Measurements from ENCODE around the gene HIF3A.

Gene HIF3A

GRCh38 chr19:46365561-46365960 lies 68.7 kb downstream of the HIF3A start:
- Histone ChIP-seq H3K4me2 (ENCODE audit: low read depth, low read length, poor library complexity, severe bottlenecking) (no peak overlapping the region), H3F3A (ENCODE audit: low read depth) (no peaks in the 10 kb centered on the region)

GRCh38 chr19:46366620-46367292 lies 69.9 kb downstream of the HIF3A start:
- H2AFZ ChIP-seq (ENCODE audit: low read length) = no peak overlapping the region
- no peak overlapping the region for H3K9ac ChIP-seq (ENCODE audit: low read depth, low read length, poor library complexity, severe bottlenecking)
- H3F3A ChIP-seq (ENCODE audit: low read depth) = no peaks in the 10 kb centered on the region
- no peaks in the 10 kb centered on the region for H3K9me3 ChIP-seq (ENCODE audit: insufficient read depth, low read depth, low read length)
- H4K20me1 ChIP-seq (ENCODE audit: insufficient read depth, low read length, poor library complexity, severe bottlenecking) = peaks cover 36% of the 10 kb centered on the region
- peaks cover 6% of the 10 kb centered on the region for H3K4me1 ChIP-seq (ENCODE audit: insufficient read depth, low read length, poor library complexity, severe bottlenecking)
- H3K4me3 ChIP-seq (ENCODE audit: low read length, poor library complexity, severe bottlenecking) = no peak overlapping the region
- H3K4me2 ChIP-seq (ENCODE audit: low read depth, low read length, poor library complexity, severe bottlenecking) = no peak overlapping the region
- no peaks in the 10 kb centered on the region for H3K9me2 ChIP-seq (replicated peaks; ENCODE audit: low read depth, low read length)
- H3K36me3 ChIP-seq (ENCODE audit: insufficient read depth, low read length) = peaks cover 44% of the 10 kb centered on the region
- peaks cover 8% of the 10 kb centered on the region for H3K79me2 ChIP-seq (ENCODE audit: insufficient read depth, low read length)
- H3K27me3 ChIP-seq (ENCODE audit: insufficient read depth, low read length, poor library complexity, severe bottlenecking) = no peaks in the 10 kb centered on the region
- no peak for TF ChIP-seq CTCF (conservative IDR thresholded peaks at IDR 0.05; ENCODE audit: low read length)

More at GRCh38 chr19:46365561-46365960, 68.7 kb downstream of the HIF3A start:
- Histone ChIP-seq H3K4me1 (ENCODE audit: insufficient read depth, low read length, poor library complexity, severe bottlenecking) (peaks cover 9% of the 10 kb centered on the region), H4K20me1 (ENCODE audit: insufficient read depth, low read length, poor library complexity, severe bottlenecking) (peaks cover 39% of the 10 kb centered on the region), H3K79me2 (ENCODE audit: insufficient read depth, low read length) (peaks cover 12% of the 10 kb centered on the region), H3K27me3 (ENCODE audit: insufficient read depth, low read length, poor library complexity, severe bottlenecking) (no peaks in the 10 kb centered on the region), H3K4me3 (ENCODE audit: low read length, poor library complexity, severe bottlenecking) (no peak overlapping the region), H2AFZ (ENCODE audit: low read length) (no peak overlapping the region), H3K9me2 (replicated peaks; ENCODE audit: low read depth, low read length) (no peaks in the 10 kb centered on the region), H3K9ac (ENCODE audit: low read depth, low read length, poor library complexity, severe bottlenecking) (no peak overlapping the region), H3K9me3 (ENCODE audit: insufficient read depth, low read depth, low read length) (no peaks in the 10 kb centered on the region), H3K36me3 (ENCODE audit: insufficient read depth, low read length) (peaks cover 47% of the 10 kb centered on the region)
- TF ChIP-seq CTCF (conservative IDR thresholded peaks at IDR 0.05; ENCODE audit: low read length) (no peak), EZH2phosphoT487 (IDR thresholded peaks at IDR 0.05; ENCODE audit: borderline replicate concordance) (no peak)

GRCh38 chr19:46367426-46367825 lies 70.6 kb downstream of the HIF3A start:
- peaks cover 8% of the 10 kb centered on the region for H3K79me2 ChIP-seq (ENCODE audit: insufficient read depth, low read length)
- TF ChIP-seq CTCF (conservative IDR thresholded peaks at IDR 0.05; ENCODE audit: low read length) = no peak
- TF ChIP-seq EZH2phosphoT487 (IDR thresholded peaks at IDR 0.05; ENCODE audit: borderline replicate concordance) = no peak

More at GRCh38 chr19:46367426-46367825, 70.6 kb downstream of the HIF3A start:
- no peak overlapping the region for H2AFZ ChIP-seq (ENCODE audit: low read length)
- H3K9me3 ChIP-seq (ENCODE audit: insufficient read depth, low read depth, low read length) = no peaks in the 10 kb centered on the region
- no peak overlapping the region for H3K9ac ChIP-seq (ENCODE audit: low read depth, low read length, poor library complexity, severe bottlenecking)
- H3K4me2 ChIP-seq (ENCODE audit: low read depth, low read length, poor library complexity, severe bottlenecking) = no peak overlapping the region
- peaks cover 45% of the 10 kb centered on the region for H3K36me3 ChIP-seq (ENCODE audit: insufficient read depth, low read length)
- H4K20me1 ChIP-seq (ENCODE audit: insufficient read depth, low read length, poor library complexity, severe bottlenecking) = peaks cover 31% of the 10 kb centered on the region
- H3K4me3 ChIP-seq (ENCODE audit: low read length, poor library complexity, severe bottlenecking) = no peak overlapping the region
- no peaks in the 10 kb centered on the region for H3K9me2 ChIP-seq (replicated peaks; ENCODE audit: low read depth, low read length)
- no peaks in the 10 kb centered on the region for H3F3A ChIP-seq (ENCODE audit: low read depth)
- H3K27me3 ChIP-seq (ENCODE audit: insufficient read depth, low read length, poor library complexity, severe bottlenecking) = no peaks in the 10 kb centered on the region
- H3K4me1 ChIP-seq (ENCODE audit: insufficient read depth, low read length, poor library complexity, severe bottlenecking) = no peaks in the 10 kb centered on the region
